ENCODE measurements around the gene KIFAP3.
"Not testable (repeated sequence)": the region's sequence is repeated elsewhere in the genome, so short reads cannot be mapped to it uniquely, and the experiment has no call there.

Gene KIFAP3

GRCh38 chr1:169924829-169925228 is 149.7 kb downstream of the KIFAP3 start:
- no peak overlapping the region for H3K4me3 ChIP-seq (replicated peaks; ENCODE audit: insufficient read depth, low read length)
- DNase-seq (ENCODE audit: low read depth in 1 of 2, low spot score in 1 of 2), result no peak
- no peak overlapping the region for H3K27ac ChIP-seq (replicated peaks)
- no peaks in the 10 kb centered on the region for H3K27me3 ChIP-seq (ENCODE audit: insufficient read depth, poor library complexity, severe bottlenecking)
- TF ChIP-seq CTCF (IDR thresholded peaks at IDR 0.05; ENCODE audit: insufficient read depth, low read length) (no peak), SPI1 (IDR thresholded peaks at IDR 0.05; ENCODE audit: borderline replicate concordance, low read depth) (no peak)

- Histone ChIP-seq H3K27ac (replicated peaks) (no peak overlapping the region), H3K4me3 (replicated peaks; ENCODE audit: insufficient read depth, low read length) (no peak overlapping the region), H3K27me3 (ENCODE audit: insufficient read depth, poor library complexity, severe bottlenecking) (no peaks in the 10 kb centered on the region)
- DNase-seq (ENCODE audit: low read depth in 1 of 2, low spot score in 1 of 2), result no peak
- TF ChIP-seq REST (IDR thresholded peaks at IDR 0.05; ENCODE audit: insufficient replicate concordance, low read depth), result no peak
- TF ChIP-seq CTCF (IDR thresholded peaks at IDR 0.05; ENCODE audit: insufficient read depth, low read length), result no peak
- no peak for TF ChIP-seq POLR2AphosphoS5 (IDR thresholded peaks at IDR 0.05; ENCODE audit: low read depth)
- no peak for TF ChIP-seq GABPA (IDR thresholded peaks at IDR 0.05; ENCODE audit: low read depth)
- no peak for TF ChIP-seq SPI1 (IDR thresholded peaks at IDR 0.05; ENCODE audit: borderline replicate concordance, low read depth)
Observed at GRCh38 chr1:169924063-169924462, 150.4 kb downstream of the KIFAP3 start.

- Histone ChIP-seq H3K27ac (replicated peaks) (no peak overlapping the region), H3K4me3 (replicated peaks; ENCODE audit: insufficient read depth, low read length) (no peak overlapping the region), H3K27me3 (ENCODE audit: insufficient read depth, poor library complexity, severe bottlenecking) (no peaks in the 10 kb centered on the region)
- no peak for DNase-seq (ENCODE audit: low read depth in 1 of 2, low spot score in 1 of 2)
- TF ChIP-seq CTCF (IDR thresholded peaks at IDR 0.05; ENCODE audit: insufficient read depth, low read length) (no peak), POLR2AphosphoS5 (IDR thresholded peaks at IDR 0.05; ENCODE audit: low read depth) (no peak), SPI1 (IDR thresholded peaks at IDR 0.05; ENCODE audit: borderline replicate concordance, low read depth) (no peak), REST (IDR thresholded peaks at IDR 0.05; ENCODE audit: insufficient replicate concordance, low read depth) (no peak), GABPA (IDR thresholded peaks at IDR 0.05; ENCODE audit: low read depth) (no peak)
Observed at GRCh38 chr1:169921080-169921479, 153.4 kb downstream of the KIFAP3 start.

GRCh38 chr1:169918927-169919326 is 155.6 kb downstream of the KIFAP3 start:
- Histone ChIP-seq H3K27me3 (ENCODE audit: insufficient read depth, poor library complexity, severe bottlenecking) (no peaks in the 10 kb centered on the region), H3K27ac (replicated peaks) (no peak overlapping the region), H3K4me3 (replicated peaks; ENCODE audit: insufficient read depth, low read length) (no peak overlapping the region)
- TF ChIP-seq GABPA (IDR thresholded peaks at IDR 0.05; ENCODE audit: low read depth) (no peak), POLR2AphosphoS5 (IDR thresholded peaks at IDR 0.05; ENCODE audit: low read depth) (no peak), REST (IDR thresholded peaks at IDR 0.05; ENCODE audit: insufficient replicate concordance, low read depth) (no peak), SPI1 (IDR thresholded peaks at IDR 0.05; ENCODE audit: borderline replicate concordance, low read depth) (no peak), CTCF (IDR thresholded peaks at IDR 0.05; ENCODE audit: insufficient read depth, low read length) (no peak)
- DNase-seq (ENCODE audit: low read depth in 1 of 2, low spot score in 1 of 2), result no peak

GRCh38 chr1:169918220-169918619 is 156.3 kb downstream of the KIFAP3 start:
- DNase-seq (ENCODE audit: low read depth in 1 of 2, low spot score in 1 of 2); H3K27ac ChIP-seq (replicated peaks); H3K4me3 ChIP-seq (replicated peaks; ENCODE audit: insufficient read depth, low read length); H3K27me3 ChIP-seq (ENCODE audit: insufficient read depth, poor library complexity, severe bottlenecking): not testable (repeated sequence)

All from HL-60 (cell line).